ENCODE measurements around the gene WDR93.

WDR93 gene

DNA sequence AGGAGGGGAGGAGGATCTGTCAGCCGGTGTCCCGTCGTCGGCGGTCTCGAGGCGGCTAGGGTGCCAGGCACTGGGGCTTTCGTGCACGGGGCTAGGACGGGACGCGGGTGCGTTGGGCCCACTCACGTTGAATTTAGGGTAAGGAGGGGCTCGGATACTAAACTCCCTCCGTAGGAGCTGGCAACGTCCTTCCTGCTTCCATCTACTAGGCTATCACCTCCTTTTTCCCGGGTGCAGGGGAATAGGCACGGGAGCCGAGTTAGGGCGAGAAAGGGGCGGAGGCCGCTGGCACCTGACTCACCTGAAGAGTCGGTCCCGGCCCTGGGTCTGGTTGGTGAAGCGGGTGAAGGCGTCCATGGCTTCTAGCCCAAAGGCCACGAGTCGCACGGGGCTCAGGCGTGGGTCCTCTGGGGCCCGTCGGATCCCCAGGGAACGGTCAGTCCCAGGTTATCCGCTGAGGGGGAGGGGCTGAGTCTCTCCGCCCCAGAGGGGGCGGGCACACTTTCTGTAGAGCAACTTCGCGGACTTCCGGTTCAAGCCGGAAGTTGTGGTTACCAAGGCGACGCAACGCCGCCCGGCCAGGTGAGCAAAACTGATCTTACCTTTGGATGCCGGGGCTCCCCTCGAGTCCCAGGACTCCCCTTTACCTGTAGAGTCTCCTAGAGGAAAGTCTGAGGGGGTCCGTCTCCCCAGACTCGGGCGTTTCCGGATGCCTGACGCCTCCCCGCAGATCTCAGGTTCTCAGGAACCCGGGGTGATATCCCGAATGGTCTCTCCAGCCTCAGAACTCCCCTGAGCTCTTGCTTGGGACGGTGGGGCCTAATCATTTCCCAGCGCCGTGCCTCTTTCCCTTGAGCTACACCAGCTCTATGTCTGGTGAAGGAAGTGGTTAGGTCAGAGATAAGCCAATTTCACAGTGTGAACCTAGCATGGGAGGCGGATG, at the start of gene WDR93, which contains the start of gene PEX11A:
WDR93 (plus strand) TSS at position 536 of the 943 bp plus-strand sequence. CDS start 10,936 bp downstream, outside the sequence.
PEX11A (minus strand) TSS at position 479 of the 943 bp plus-strand sequence; CDS start at position 357, 122 bp downstream.
- peak; percentile 61 for DNase-seq

DNA sequence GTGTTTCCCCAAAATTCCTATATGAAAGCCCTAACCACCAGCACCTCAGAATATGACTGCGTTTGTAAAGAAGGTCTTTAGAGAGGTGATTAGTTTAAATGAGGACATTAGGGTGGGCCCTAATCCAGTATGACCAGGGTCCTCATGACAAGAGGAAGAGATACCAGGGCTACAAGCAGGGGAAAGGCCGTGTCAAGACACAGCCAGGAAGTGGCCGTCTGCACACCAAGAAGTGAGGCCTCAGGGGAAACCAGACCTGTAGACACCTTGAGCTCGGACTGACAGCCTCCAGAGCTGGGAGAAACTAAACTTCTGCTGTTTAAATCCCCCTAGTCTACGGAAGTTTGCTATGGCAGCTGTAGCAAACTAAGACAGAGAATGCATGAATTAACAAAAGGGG, 49.6 kb upstream of the WDR93 start:
- no peak for DNase-seq

DNA sequence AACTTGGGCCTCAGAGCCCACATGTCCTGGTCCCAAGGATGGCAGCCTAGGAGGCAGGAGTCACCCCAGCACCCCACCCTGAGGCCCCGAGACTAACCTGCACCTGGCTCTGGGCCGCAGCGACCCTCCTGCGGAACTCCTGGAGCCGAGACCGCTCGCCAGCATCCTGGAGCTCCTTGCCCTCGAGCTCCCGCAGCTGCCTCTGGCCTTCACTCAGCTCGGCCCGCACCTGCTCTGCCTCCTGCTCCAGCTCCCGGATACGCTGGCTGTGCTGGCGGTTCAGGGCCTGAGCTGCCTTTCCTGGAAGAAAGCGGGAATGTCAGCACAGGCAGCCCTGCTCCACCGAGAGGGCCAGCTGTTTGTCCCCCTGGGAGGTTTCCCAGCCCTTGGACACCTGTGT, 48.5 kb upstream of the WDR93 start:
- no peak for DNase-seq

DNA sequence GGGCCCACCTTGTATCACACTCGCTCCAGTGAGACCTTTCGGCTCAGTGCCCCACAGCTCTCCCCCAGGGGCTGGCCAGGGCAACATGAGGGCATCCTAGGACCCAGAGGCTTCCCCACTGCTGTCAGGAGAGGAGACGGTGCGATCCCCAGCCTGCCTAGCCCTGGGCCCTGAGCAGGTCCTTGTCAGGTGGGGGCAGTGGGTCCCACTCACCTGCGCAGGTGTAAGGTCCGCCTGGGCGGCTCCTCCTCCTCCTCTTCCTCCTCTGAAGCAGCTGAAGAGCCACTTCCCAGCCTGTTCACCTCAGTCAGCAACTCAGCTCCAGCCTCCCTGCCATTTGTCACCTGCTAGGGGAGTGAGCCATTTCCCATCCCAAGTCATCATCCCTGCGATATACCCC, 44.9 kb upstream of the WDR93 start:
- no peak for DNase-seq

DNA sequence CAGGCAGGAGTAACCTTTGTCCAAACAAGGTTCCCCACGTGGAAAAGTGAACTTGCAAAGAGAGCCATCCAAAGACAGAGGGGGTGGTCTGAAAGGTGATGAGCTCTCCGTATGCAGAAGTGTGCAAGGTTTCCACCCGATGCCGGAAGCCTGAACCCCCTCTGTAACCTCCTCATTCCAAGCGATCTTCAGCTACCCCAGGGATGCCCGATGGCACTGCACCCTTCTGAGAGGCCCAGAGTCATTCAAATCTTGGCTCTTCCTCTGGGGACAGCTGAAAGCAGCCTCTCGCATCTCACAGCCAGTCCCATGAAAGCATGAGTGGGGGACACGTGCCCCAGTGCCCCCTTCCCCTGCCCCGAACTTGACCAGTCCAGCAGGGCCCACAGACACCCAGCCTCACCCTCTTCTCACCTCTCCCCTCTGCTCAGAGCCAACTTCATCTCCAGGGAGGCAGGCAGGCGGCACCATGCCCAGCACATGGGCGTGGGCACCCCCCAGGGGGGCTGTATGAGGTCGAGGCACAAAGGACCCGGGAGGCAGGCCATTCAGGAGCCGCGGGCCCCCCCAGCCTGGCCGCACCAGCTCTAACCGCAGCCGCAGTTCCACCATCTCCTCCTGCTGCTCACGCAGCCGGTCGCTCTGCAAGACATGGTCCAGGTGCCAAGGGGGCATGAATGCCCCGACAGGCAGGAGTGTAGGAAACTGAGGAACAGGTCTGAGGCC, 44.0 kb upstream of the WDR93 start:
- no peak for DNase-seq

DNA sequence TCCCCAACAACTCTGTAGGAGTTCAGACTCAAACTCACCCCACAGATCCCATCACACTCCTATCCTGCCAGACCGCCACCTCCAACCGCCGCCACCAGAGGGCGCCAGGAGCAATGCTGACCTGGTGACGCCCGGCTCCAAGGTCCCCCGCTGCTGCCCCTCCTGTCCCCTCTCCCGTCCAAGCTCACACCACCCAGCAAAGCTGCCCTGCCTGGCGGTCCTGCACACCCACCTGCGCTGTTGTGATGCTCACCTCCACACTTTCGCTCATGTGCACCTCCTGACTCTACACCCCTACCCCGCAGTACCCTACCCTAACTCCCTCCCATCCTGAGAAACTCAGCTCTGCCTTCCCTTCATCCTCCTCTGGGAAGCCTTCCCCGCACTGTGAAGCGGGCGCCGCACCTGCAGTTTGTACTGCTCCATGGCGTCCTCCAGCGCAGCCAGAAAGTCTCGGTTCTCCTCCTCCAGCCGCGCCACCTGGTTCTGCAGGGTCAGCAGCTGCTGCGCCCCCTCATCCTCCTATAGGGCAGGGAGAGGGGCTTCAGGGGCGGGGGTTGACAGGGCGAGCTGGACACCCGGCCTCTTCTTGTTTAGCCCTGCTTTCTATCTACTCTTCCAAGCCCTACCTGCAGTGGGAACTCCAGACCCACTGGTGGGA, 43.3 kb upstream of the WDR93 start:
- no peak for DNase-seq

DNA sequence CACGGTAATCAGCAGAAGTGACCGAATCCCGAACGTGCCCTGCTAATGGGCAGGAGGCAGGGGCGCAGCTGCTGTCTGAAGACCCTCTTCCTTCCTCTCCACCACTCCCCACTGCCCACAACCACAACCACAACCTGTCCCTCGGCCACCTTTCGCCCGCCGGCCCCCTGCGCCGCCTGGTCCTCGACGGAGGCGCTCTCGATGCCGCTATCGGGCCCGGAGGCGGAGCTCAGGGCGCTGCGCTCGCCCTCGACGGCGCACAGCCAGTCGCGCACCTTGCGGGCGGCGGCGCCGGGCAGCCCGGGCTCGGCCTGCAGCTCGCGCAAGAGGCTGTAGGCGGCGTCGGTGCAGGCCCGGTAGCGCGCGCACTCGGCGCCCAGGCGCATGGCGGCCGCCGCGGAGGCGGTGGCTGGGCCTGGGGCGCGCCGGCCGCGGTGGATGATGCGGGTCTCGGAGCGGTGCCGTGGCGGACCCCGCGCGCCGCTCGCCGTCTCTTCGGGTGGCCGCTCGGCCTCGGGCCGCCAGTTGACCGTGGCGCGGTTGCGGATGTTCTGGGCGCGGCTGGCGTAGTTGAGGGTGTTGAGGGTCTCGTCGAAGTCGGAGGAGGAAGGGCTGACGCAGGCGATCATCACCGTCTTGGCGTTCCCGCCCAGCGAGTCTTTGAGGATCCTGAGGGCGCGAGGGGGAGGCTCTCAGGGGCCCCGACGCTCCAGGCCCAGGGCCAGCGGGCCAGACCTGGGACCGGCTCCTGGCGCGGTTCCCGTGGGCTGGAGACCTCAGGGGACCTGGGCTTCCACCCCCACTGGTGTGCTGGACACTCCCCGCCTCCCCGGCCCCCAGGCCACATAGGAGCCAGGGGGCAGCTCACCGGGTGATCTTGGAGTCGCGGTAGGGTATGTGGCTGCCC, 42.3 kb upstream of the WDR93 start:
- no peak for DNase-seq

DNA sequence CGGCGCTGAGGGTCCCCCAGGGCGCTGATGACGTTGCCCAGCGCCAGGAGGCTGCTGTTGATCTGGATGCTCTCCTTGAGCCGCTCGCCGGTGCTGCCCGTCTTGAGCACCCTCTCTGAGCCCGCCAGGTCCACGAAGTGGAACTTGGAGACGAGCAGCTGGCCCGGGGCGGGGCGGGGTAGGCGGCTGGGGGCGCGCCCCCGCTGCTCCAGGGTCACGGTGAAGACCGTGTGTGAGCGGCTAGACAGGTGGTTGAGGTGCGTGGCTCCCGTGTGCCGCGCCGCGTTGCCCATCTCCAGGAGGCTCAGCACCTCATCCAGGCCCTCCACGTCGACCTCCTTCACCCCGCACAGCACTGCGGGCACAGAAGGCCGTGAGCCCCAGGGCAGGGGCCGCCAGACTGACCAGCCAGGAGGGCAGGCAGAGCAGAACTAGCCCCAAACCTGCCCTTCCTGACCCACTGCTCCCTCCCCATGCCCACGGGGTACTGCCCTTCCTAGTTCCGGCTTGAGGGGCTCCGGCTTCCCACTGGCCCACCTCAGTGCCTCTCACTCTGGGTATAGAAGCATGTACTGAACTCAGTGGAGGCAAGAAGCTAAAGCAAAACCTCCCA, 41.5 kb upstream of the WDR93 start:
- no peak for DNase-seq

DNA sequence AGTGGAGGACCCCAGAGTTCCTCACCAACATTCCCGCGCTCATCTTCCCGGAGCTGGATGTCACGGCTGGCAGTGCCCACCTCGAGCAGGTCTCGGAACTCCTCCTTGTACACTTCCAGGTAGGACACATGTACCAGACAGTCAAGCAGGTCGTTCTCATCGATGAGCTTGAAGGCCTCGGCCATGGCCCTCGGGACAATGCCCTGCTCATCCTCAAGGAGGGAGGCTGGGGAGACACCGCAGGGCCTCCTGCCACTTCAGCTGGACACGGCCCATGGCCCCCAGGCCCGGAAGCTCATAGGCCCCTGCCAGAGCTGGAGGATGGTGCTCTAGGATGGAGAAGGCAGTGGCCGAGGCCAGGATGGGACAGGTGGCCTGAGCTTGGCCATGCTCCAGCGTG, 40.9 kb upstream of the WDR93 start:
- DNase-seq = no peak

DNA sequence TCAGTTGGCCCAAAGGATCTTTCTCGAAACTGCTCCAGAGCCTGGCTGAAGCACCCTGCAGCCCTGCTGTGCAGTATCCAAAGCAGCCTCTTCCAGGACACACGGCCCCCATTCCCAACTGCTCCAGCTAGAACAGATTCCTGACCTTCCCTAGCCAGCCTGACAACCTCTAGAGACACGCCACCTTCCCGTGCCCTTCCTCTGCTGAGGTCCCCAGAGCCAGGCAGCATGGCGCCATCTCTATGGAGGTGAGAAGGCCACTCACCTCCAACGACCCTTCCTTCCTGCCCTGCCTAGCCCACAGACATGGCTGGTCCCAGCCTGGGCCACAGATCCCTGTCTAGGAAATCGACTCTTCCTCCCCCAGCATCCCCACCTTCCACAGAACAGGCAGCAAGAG, 38.5 kb upstream of the WDR93 start:
- DNase-seq = no peak

DNA sequence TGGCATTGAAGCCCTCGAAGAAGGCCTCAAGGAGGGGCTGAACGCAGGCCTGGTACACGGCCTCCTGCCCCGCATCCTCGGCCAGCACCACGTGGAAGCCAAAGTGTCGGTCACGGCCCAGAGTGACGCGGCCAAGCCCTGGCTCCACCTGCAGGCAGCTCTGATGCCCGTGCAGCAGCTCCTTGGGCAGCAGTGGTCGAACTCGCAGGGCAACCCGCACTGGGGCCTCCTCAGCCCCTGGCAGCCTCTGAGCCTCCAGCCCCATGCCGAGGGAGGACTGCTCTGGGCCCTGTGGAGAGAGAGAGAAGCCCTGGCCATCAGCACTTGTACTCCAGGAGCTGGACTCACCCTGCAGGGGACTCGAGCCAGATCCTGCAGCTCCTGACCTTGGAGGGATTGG, 37.9 kb upstream of the WDR93 start:
- no peak for DNase-seq

DNA sequence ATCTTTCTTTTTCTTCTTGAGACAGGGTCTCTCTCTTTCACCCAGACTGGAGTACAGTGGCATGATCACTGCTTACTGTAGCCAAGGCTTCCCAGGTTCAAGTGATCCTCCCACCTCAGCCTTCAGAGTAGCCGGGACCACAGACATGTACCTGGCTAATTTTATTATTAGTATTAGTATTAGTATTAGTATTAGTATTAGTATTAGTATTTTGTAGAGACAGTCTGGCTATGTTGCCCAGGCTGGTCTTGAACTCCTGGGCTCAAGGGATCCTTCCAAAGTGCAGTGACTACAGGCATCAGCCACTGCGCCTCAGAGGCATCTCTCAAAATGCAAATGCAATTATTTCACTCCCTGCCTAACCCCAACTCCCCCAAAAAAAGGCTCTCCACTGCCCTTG, 37.0 kb upstream of the WDR93 start:
- DNase-seq = no peak

DNA sequence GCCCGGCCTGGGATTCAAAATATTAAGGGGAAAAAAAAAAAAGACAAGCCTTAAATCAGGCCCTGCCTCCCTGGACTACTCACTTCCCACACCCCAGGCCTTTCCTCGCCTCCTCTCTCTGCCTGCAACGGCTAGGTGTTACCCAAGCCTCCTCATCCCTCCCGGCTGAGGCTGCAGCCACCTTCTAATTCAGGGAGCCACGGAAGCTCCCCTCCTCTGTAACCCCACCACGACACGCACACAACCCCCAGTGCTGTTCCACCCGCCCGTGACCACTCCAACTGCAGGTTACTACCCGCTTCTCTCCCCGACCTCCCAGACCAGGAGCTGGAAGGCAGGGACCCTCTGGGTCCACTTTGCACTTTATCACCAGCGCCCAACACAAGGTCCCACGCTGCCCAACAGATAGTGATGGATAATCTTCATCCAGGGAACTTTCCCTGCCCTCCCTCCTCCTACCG, 36.3 kb upstream of the WDR93 start:
- DNase-seq = no peak

DNA sequence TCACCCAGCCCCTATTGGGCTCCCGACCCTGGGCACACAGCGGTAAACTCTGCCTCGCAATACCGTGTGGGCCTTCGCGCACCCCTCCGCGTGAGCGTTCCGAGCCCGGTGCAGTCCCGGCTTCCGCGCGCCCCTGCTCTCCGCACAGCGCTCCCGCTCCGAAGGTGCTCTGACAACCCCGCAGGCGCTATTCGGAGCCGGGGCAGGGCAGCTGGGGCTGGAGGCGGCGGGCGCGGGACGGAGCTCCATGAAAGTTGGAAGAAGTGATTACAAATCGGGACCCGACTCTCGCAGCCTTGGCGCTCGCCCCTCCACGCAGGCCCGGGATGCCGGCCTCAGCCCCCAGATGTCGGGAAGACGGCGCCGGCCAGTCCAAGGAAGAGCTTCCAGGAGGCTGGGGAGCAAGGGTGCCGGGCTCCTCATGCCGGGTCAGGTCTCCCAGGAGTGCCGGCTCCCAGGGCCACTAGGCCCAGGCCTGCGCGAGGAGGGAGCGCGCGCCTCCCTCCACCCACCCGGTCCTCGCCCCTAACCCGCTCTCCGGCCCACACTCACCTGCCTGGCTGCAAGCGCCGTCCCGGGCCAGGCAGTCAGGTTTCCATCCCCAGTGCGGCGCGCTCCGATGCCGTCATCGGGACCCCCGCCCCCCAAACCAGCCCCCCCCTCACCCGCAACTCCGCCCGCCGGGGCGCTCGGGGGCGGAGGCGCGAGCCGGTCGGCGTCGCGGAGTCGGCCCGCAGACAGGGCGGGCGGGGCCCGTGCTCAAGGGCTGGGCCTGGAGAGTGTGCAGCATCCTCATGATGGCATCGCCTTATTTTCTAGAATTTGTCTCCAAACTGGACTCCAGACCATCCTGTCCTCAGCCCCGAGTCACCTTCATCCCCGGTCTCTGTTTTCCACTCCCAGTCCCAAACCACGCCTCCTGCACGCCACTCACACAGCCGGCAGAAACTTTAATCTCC, 35.5 kb upstream of the WDR93 start, which contains the start of gene KIF7:
KIF7 (minus strand) TSS at position 621 of the 959 bp plus-strand sequence. CDS start 2,537 bp downstream, outside the sequence.
- DNase-seq = peak; percentile 27

DNA sequence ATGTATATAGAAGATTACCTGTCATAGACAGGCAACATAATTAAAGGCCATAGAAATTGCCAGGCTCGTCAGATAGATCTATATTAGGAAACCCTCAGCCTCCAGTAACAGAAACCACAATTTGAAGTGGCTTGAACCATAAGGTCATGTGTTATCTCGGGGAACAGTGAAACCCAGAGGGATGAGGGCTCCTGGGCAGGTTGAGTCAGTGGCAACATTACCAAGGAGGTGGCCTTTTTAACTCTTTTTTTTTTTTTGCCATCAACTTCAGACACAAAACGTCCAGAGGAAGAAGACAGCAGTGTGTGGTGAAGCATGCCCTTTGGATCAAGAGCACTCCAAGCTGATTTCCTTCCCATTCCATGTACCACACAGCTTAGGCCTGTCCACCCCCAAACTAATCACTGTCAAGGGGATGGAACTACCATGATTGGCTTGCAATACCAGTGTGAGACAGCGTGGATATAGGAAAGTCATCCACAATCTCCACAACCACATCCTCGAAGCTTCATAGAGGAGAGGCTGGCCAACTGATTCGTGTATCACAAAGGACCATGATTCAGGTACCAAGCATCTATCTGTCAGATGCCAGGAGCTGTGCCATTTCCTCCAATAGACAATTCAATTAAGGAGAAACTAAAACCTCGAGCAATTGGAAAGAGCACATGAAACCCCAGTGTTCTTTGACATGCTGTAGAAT, 34.3 kb upstream of the WDR93 start:
- no peak for DNase-seq

DNA sequence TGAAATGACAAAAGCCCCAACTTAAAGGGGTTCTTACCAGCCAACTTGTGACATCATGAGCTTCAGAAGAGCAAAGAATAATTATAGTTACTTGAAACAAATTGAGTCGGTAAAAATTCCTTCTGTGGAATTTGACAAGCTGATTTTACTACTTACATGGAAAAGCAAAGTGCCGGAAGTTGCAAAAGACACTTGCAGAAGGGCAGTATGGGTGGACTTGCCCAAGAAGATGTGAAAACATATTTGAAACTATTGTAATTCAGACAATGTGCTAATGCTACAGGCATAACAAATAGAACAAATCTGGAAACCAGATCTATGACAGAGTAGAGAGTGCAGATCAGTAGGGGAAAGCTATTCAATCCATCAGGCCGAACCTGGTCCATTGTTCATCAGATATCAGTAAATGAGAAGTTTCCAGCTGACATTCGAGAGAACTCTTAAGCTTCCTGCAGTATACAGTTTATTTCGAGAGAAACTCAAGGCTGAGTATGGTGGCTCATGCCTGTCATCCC, 32.9 kb upstream of the WDR93 start:
- no peak for DNase-seq

DNA sequence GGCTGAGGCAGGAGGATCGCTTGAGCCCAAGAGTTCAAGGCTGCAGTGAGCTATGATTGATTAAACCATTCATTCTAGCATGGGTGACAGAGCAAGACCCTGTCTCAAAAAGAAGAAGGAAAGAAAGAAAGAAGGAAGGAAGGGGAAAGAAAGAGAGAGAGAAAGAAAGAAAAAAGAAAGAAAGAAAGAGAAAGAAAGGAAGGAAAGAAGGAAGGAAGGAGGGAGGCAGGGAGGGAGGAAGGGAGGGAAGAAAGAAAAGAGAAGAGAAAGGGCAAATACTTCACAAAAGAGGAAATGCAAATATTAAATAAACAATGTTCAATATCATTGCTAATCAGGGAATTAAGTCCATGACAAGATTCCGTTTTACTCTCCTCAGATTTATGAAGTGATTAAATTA, 31.3 kb upstream of the WDR93 start:
- no peak for DNase-seq

DNA sequence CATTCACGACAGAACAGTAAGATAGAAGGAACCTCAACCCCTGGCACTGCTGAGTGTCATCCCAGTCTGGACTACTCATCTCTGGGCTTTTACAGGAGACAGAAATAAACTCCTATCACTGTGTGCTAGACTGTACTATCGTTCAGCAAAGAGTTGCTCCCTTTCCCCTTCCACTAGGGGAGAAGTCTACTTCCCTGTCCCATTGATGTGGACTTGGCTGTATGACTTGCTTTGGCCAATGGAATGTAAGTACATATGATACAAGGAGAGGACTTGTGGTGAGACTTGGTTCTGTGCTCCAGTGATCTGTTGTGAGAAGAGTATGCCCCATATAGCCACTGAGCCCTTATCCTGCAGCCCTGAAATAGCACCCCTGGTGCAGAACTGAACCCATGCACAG, 30.1 kb upstream of the WDR93 start:
- no peak for DNase-seq

DNA sequence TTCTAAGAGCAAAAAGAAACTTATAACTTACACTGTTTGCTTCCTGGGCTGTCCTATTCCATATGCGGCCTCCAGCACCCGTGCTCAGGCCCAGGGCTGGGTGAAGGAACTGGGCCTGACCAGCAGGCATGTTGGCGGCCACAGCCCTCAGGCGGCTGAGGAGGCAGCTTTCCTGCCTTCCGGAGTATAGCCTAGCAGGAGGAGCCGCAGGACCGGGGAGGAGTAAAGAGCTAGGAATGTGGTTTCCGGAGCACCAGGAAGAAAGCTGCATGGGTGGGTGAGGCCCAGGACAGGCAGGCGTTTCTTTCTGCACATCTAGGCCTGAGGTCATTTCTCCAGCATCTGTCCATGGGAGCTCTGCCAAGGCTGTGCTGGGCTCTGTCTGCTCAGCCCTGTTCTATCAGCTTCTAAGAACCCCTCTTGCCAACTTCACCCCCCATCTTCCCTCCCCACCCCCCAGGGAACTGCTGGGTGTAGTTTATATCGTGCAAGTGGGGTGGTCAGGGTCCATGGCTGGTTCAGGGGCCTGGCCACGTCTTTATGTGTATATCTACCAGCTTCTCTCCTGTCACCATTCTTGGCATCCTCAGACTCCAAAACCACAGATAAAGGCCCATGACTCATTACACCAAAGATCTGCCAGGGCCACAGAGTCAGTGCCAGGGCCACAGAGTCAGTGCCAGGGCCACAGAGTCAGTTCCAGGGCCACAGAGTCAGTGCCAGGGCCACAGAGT, 27.6 kb upstream of the WDR93 start:
- no peak for DNase-seq
